Nasal cavity respiratory epithelium epithelial cell of viscerocranial mucosa (primary cell): ENCODE data around the gene OR6M1. TPM values are rescaled to one million over a fixed set of nuclear protein-coding genes. Genes with fewer than 3 reads are reported as not detected.

Experiments
- total RNA-seq: library from RNA; depleted of rRNA; stranded (reverse); fragments of >200 nt; gene quantifications from 2 replicates; pipeline ENCODE4 v1.2.3, GENCODE V29; 2014

Gene OR6M1
- not detected in 2 replicates for total RNA-seq

GRCh38 chr11:123806249-123806648 lies at the start of gene OR6M1:
Gene OR6M1, minus strand, starts transcription at chr11:123806349. Its CDS starts 0 bp downstream, at chr11:123806349.

Other genes starting within 250 kb of the OR6M1 start
- gene SCN3B, start 151.7 kb downstream of the OR6M1 start, total RNA-seq: 0.34 and 0.57 TPM in 2 replicates
- 18.1 and 20.8 TPM in 2 replicates for gene ZNF202, start 64.7 kb downstream of the OR6M1 start, total RNA-seq
- not detected in 2 replicates for gene OR6X1, start 51.8 kb downstream of the OR6M1 start, total RNA-seq
- not detected in 2 replicates for gene TMEM225, start 79.3 kb upstream of the OR6M1 start, total RNA-seq
- not detected in 2 replicates for gene OR8D4, start 95.8 kb upstream of the OR6M1 start, total RNA-seq
- not detected in 2 replicates for gene OR4D5, start 133.3 kb upstream of the OR6M1 start, total RNA-seq
- gene OR6T1, start 137.5 kb upstream of the OR6M1 start, total RNA-seq: under 0.01 TPM in 1 of 2 replicates, not detected in the other
- gene OR10S1, start 171.4 kb upstream of the OR6M1 start, total RNA-seq: not detected in 2 replicates
- not detected in 2 replicates for gene OR10G6, start 188.8 kb upstream of the OR6M1 start, total RNA-seq
- not detected in 2 replicates for gene OR10G4, start 206.6 kb upstream of the OR6M1 start, total RNA-seq
- gene OR10G9, start 216.7 kb upstream of the OR6M1 start, total RNA-seq: not detected in 2 replicates
- gene OR10G8, start 220.4 kb upstream of the OR6M1 start, total RNA-seq: not detected in 2 replicates
- not detected in 2 replicates for gene OR10G7, start 235.0 kb upstream of the OR6M1 start, total RNA-seq